Measurements from ENCODE around the gene SPATS2. TPM values are rescaled to one million over a fixed set of nuclear protein-coding genes. Genes with fewer than 3 reads are reported as not detected.

The SPATS2 gene
- total and polyA plus RNA-seq, 2 donors (not counting 3 experiments of a cell fraction or from before 2014, with no cell fraction given): 55.8 to 66.5 TPM

GRCh38 chr12:49414364-49414763 is 47.1 kb downstream of the SPATS2 start:
- dilution Hi-C loops (cut with MboI; ENCODE audit: extremely low pct_ligation_motif_present, low sequenced_read_pairs) (no loop called here), intact Hi-C loops (cut with micrococcal nuclease) (no loop called here)
- POLR2A ChIA-PET: no interaction called here
- no peaks in the 10 kb centered on the region for H4K20me1 ChIP-seq (replicated peaks; ENCODE audit: control insufficient read depth, extremely low read depth, insufficient read depth, low read length)
- H3K4me3 ChIP-seq (replicated peaks in 1 of 3; ENCODE audit: insufficient read depth in 1 of 3, low read depth in 1 of 3, low read length in 3 of 3): no peak overlapping the region
- FAIRE-seq (no peak), DNase-seq (ENCODE audit: low read depth, low spot score) (no peak)
- H3K27me3 ChIP-seq (ENCODE audit: control insufficient read depth in 2 of 2, insufficient read depth in 2 of 2, low read length in 2 of 2): no peaks in the 10 kb centered on the region
- no peak overlapping the region for H3K27ac ChIP-seq (ENCODE audit: insufficient read depth, low read depth, low read length)
- no peak overlapping the region for H3K9ac ChIP-seq (replicated peaks; ENCODE audit: extremely low read depth, insufficient read depth, low read length)
- no peaks in the 10 kb centered on the region for H3K9me3 ChIP-seq (replicated peaks; ENCODE audit: control insufficient read depth, insufficient read depth, low read length)
- H3K9me1 ChIP-seq (replicated peaks; ENCODE audit: control insufficient read depth, extremely low read depth, insufficient read depth, low read length): no peaks in the 10 kb centered on the region
- TF ChIP-seq MAX (IDR thresholded peaks at IDR 0.05; ENCODE audit: insufficient read depth, insufficient read length) (no peak), JUN (IDR thresholded peaks at IDR 0.05; ENCODE audit: borderline replicate concordance, insufficient read depth, insufficient read length, low read depth) (no peak), FOS (IDR thresholded peaks at IDR 0.05; ENCODE audit: borderline replicate concordance, insufficient read depth, low read length) (no peak), GATA2 (IDR thresholded peaks at IDR 0.05; ENCODE audit: insufficient read depth, insufficient read length, low read depth, low read length) (no peak), CTCF (IDR thresholded peaks at IDR 0.05; ENCODE audit: extremely low read depth in 1 of 2, insufficient read depth in 1 of 2, low read depth in 1 of 2, low read length in 2 of 2) (no peak), EZH2 (IDR thresholded peaks at IDR 0.05; ENCODE audit: borderline replicate concordance, low read depth, low read length, severe bottlenecking) (no peak), POLR2A (IDR thresholded peaks at IDR 0.05; ENCODE audit: low read depth, low read length) (no peak), MYC (IDR thresholded peaks at IDR 0.05; ENCODE audit: low read depth, low read length) (no peak), POLR2AphosphoS5 (IDR thresholded peaks at IDR 0.05; ENCODE audit: insufficient read depth, low read depth, low read length) (no peak)
- no peaks in the 10 kb centered on the region for H3K4me1 ChIP-seq (ENCODE audit: control insufficient read depth, extremely low read depth, insufficient read depth, low read length)
- no peak overlapping the region for H2AFZ ChIP-seq (ENCODE audit: low read depth, low read length)
- CTCF ChIA-PET: interaction anchor here (1.8 kb wide), 1 partner anchor 76 kb away, joined by 7 read pairs; no protein-coding TSS in a partner anchor
- H3K36me3 ChIP-seq (ENCODE audit: control insufficient read depth in 2 of 2, extremely low read depth in 1 of 2, insufficient read depth in 2 of 2, low read length in 2 of 2): no peaks in the 10 kb centered on the region
- H3K4me2 ChIP-seq (ENCODE audit: insufficient read depth, low read length): no peak overlapping the region
- peaks cover 84% of the 10 kb centered on the region for H3K79me2 ChIP-seq (ENCODE audit: control insufficient read depth, insufficient read depth, low read length)
- BruUV-seq (replicated peaks): no TSS peak

Measured in endothelial cell of umbilical vein (primary cell).